H1 (cell line): Measurements from ENCODE around the gene CHD6. TPM values are rescaled to one million over a fixed set of nuclear protein-coding genes. Genes with fewer than 3 reads are reported as not detected.

Experiments used
- CTCF ChIA-PET: fragments of 300-600 bp; sonication (Branson Sonifier 250); formaldehyde crosslinking; loops from one replicate; lab custom pipeline; 2021; ENCODE audit not compliant: partially characterized antibody; lab: Charles Lee
- POLR2A ChIA-PET: fragments of 300-600 bp; sonication (Branson Sonifier 250); formaldehyde crosslinking; loops from one replicate; lab custom pipeline; 2021; ENCODE audit warnings: inconsistent platforms; ENCODE audit not compliant: partially characterized antibody; lab: Charles Lee
- DNase-seq, 2 experiments: peaks; one replicate each; pipeline versions ENCODE4 v3.0.0 to v3.0.0-alpha.2; 2010 to 2022; ENCODE audit warnings: low spot score in 2 of 2, low read depth in 1 of 2, mixed read lengths in 1 of 2
- FAIRE-seq: peaks from 2 replicates; lab custom pipeline; 2011; peaks lifted over from hg19 to GRCh38; lab: Jason Lieb, UNC
- H2AFZ ChIP-seq: 2 replicates; pipeline ENCODE4 v1.8.1; 2012; ENCODE audit warnings: low read length, inconsistent platforms
- H2AK5ac ChIP-seq: 2 replicates; pipeline ENCODE4 v1.6.1; 2013; ENCODE audit warnings: low read depth, low read length
- H2BK120ac ChIP-seq: replicated peaks from 2 replicates; pipeline ENCODE3; 2013; ENCODE audit warnings: low read depth, low read length, inconsistent platforms
- H2BK12ac ChIP-seq: 2 replicates; pipeline ENCODE4 v1.6.1; 2013; ENCODE audit warnings: low read depth, low read length
- H2BK15ac ChIP-seq: 2 replicates; pipeline ENCODE4 v1.6.1; 2013; ENCODE audit warnings: low read length
- H2BK20ac ChIP-seq: 2 replicates; pipeline ENCODE4 v1.6.1; 2013; ENCODE audit warnings: low read length
- H2BK5ac ChIP-seq: 2 replicates; pipeline ENCODE4 v1.6.1; 2013; ENCODE audit warnings: low read depth, low read length
- H3K14ac ChIP-seq: 2 replicates; pipeline ENCODE4 v1.6.1; 2013; ENCODE audit warnings: inconsistent platforms; ENCODE audit not compliant: insufficient read length
- H3K18ac ChIP-seq: 2 replicates; pipeline ENCODE4 v1.6.1; 2013; ENCODE audit warnings: low read length; ENCODE audit errors: extremely low read depth
- H3K23ac ChIP-seq: 2 replicates; pipeline ENCODE4 v1.6.1; 2013; ENCODE audit warnings: inconsistent platforms; ENCODE audit not compliant: insufficient read length
- H3K23me2 ChIP-seq: 2 replicates; pipeline ENCODE4 v1.6.1; 2013; ENCODE audit warnings: low read depth, low read length
- H3K27ac ChIP-seq: 2 replicates; pipeline ENCODE4 v1.6.1; 2011; ENCODE audit warnings: low read depth, low read length, inconsistent platforms
- H3K27me3 ChIP-seq, 4 experiments: replicated peaks in 1 of 4; 1 replicate in 1 of 4; 2 replicates in 3 of 4; pipeline versions ENCODE4 v1.6.1 to v1.8.1; 2011 to 2013; ENCODE audit warnings: low read length in 3 of 4, mild to moderate bottlenecking in 3 of 4, inconsistent platforms in 2 of 4, mixed read lengths in 2 of 4, moderate library complexity in 1 of 4; ENCODE audit not compliant: control insufficient read depth in 3 of 4, insufficient read depth in 3 of 4; ENCODE audit errors: extremely low read depth in 1 of 4
- H3K36me3 ChIP-seq, 4 experiments: 2 replicates each; pipeline versions ENCODE4 v1.6.1 to v1.8.1; 2011 to 2013; ENCODE audit warnings: mild to moderate bottlenecking in 4 of 4, low read length in 3 of 4, moderate library complexity in 2 of 4, control low read depth in 1 of 4, inconsistent platforms in 1 of 4; ENCODE audit not compliant: insufficient read depth in 4 of 4, control insufficient read depth in 2 of 4
- H3K4ac ChIP-seq: replicated peaks from 2 replicates; pipeline ENCODE3; 2013; ENCODE audit warnings: low read length, low read depth, mixed read lengths, inconsistent platforms; ENCODE audit not compliant: insufficient read length
- H3K4me1 ChIP-seq, 4 experiments: replicated peaks in 1 of 4; 1 replicate in 1 of 4; 2 replicates in 3 of 4; pipeline versions ENCODE4 v1.6.1 to v1.8.1; 2011 to 2013; ENCODE audit warnings: low read length in 3 of 4, inconsistent platforms in 2 of 4, mixed read lengths in 1 of 4; ENCODE audit not compliant: insufficient read depth in 4 of 4, control insufficient read depth in 3 of 4
- H3K4me2 ChIP-seq, 2 experiments: 2 replicates each; pipeline versions ENCODE4 v1.6.1 to v1.8.1; 2011 to 2013; ENCODE audit warnings: low read depth in 2 of 2, low read length in 2 of 2, control low read depth in 1 of 2, inconsistent platforms in 1 of 2, mild to moderate bottlenecking in 1 of 2; ENCODE audit not compliant: insufficient read depth in 1 of 2
- H3K4me3 ChIP-seq, 4 experiments: fragments of 200-600, 300-600 bp in 1 of 4; sonication (generic), shearing (Covaris generic), sonication (Bioruptor Twin) in 1 of 4; 2 replicates each; pipeline versions ENCODE4 v1.5.1 to v1.8.1; 2011 to 2016; ENCODE audit warnings: low read length in 4 of 4, low read depth in 3 of 4, control low read depth in 2 of 4, inconsistent platforms in 2 of 4, mild to moderate bottlenecking in 2 of 4, mixed read lengths in 1 of 4, moderate library complexity in 1 of 4; ENCODE audit not compliant: insufficient read depth in 2 of 4; ENCODE audit errors: extremely low read depth in 1 of 4
- H3K56ac ChIP-seq: replicated peaks from 2 replicates; pipeline ENCODE3; 2013; ENCODE audit warnings: low read depth, mild to moderate bottlenecking, mixed read lengths, low read length, inconsistent platforms; ENCODE audit not compliant: insufficient read length
- H3K79me1 ChIP-seq: 2 replicates; pipeline ENCODE4 v1.6.1; 2013; ENCODE audit warnings: low read depth, low read length, control low read depth
- H3K79me2 ChIP-seq, 2 experiments: 2 replicates each; pipeline versions ENCODE4 v1.6.1 to v1.8.1; 2012 to 2013; ENCODE audit warnings: low read length in 2 of 2, mild to moderate bottlenecking in 2 of 2, inconsistent platforms in 1 of 2; ENCODE audit not compliant: insufficient read depth in 2 of 2, control insufficient read depth in 1 of 2
- H3K9ac ChIP-seq, 4 experiments: replicated peaks in 1 of 4; 1 replicate in 1 of 4; 2 replicates in 3 of 4; pipeline versions ENCODE4 v1.6.1 to v1.8.1; 2011 to 2013; ENCODE audit warnings: low read depth in 3 of 4, low read length in 3 of 4, control low read depth in 2 of 4, mild to moderate bottlenecking in 2 of 4, moderate library complexity in 2 of 4, inconsistent platforms in 1 of 4; ENCODE audit errors: extremely low read depth in 1 of 4
- H3K9me3 ChIP-seq, 2 experiments: 2 replicates each; pipeline versions ENCODE4 v1.6.1 to v1.8.1; 2012 to 2013; ENCODE audit warnings: mild to moderate bottlenecking in 2 of 2, moderate library complexity in 2 of 2, control low read depth in 1 of 2, inconsistent platforms in 1 of 2, low read depth in 1 of 2, low read length in 1 of 2, mixed read lengths in 1 of 2; ENCODE audit not compliant: insufficient read depth in 2 of 2
- H4K20me1 ChIP-seq, 2 experiments: replicated peaks in 1 of 2; 2 replicates each; pipeline versions ENCODE3 to v1.8.1; 2011 to 2013; ENCODE audit warnings: inconsistent platforms in 2 of 2, low read length in 2 of 2, mild to moderate bottlenecking in 1 of 2; ENCODE audit not compliant: insufficient read depth in 2 of 2, control insufficient read depth in 1 of 2
- H4K5ac ChIP-seq: 2 replicates; pipeline ENCODE4 v1.6.1; 2013; ENCODE audit warnings: low read length, low read depth, mixed read lengths, inconsistent platforms; ENCODE audit not compliant: insufficient read length
- H4K8ac ChIP-seq: 2 replicates; pipeline ENCODE4 v1.8.0; 2013; ENCODE audit warnings: mild to moderate bottlenecking, moderate library complexity, low read length, inconsistent platforms; ENCODE audit not compliant: insufficient read depth; ENCODE audit errors: extremely low read depth
- H4K91ac ChIP-seq: replicated peaks from 2 replicates; pipeline ENCODE3; 2013; ENCODE audit warnings: low read length, mixed read lengths, inconsistent platforms; ENCODE audit not compliant: insufficient read length
- ASH2L ChIP-seq: fragments of 200-600, 300-600 bp; sonication (generic); IDR thresholded peaks from one replicate; pipeline ENCODE4 v1.7.1; 2017; ENCODE audit warnings: low read length
- EZH2 ChIP-seq: fragments of 200-600 bp; sonication (generic); IDR thresholded peaks from 2 replicates; pipeline ENCODE4 v1.7.1; 2012; ENCODE audit warnings: low read depth, mild to moderate bottlenecking, moderate library complexity, low read length, inconsistent platforms; ENCODE audit not compliant: severe bottlenecking
- FOSL1 ChIP-seq: IDR thresholded peaks from 2 replicates; pipeline ENCODE4 v1.6.1; 2011; ENCODE audit warnings: mild to moderate bottlenecking, low read depth, low read length, moderate library complexity; ENCODE audit not compliant: insufficient read depth
- KDM4A ChIP-seq: IDR thresholded peaks from one replicate; pipeline ENCODE4 v1.7.1; 2012; ENCODE audit warnings: low read depth, mild to moderate bottlenecking, moderate library complexity, low read length, inconsistent platforms; ENCODE audit not compliant: severe bottlenecking
- MAFK ChIP-seq: IDR thresholded peaks from 2 replicates; pipeline ENCODE4 v1.6.1; 2012; ENCODE audit warnings: low read depth, mild to moderate bottlenecking, improper control_type of control experiment, low read length
- WGBS, 2 experiments: shearing (Covaris generic) in 1 of 2; methylation state at CpG; one replicate each; pipeline versions ENCODE4 v1.1.6 to v1.1.7; 2013 to 2015; ENCODE audit warnings: low lambda C conversion rate in 2 of 2, mixed read lengths in 2 of 2, inconsistent platforms in 1 of 2, low coverage in 1 of 2, missing lambda C conversion rate in 1 of 2; ENCODE audit not compliant: insufficient replicate concordance in 2 of 2, insufficient coverage in 1 of 2, insufficient read length in 1 of 2; ENCODE audit errors: extremely low coverage in 1 of 2, missing lambda C conversion rate in 1 of 2; 5-methylcytosine and 5-hydroxymethylcytosine counted together
- polyA plus RNA-seq, 7 experiments: library from polyadenylated mRNA; depleted of rRNA in 3 of 7; stranded (reverse) in 5 of 7; unstranded in 2 of 7; fragments of >200 nt in 5 of 7; fragments of 200-250 nt in 2 of 7; gene quantifications; 1 replicate in 5 of 7; 2 replicates in 1 of 7; 4 replicates in 1 of 7; pipeline versions ENCODE4 v1.2.1 to v1.2.3, GENCODE V29; 2011 to 2013; ENCODE audit warnings: missing spikeins in 2 of 7, mixed read lengths in 2 of 7
- total RNA-seq: library from RNA; stranded (reverse); fragmentation: NEBNext Ultra II Directional; extraction: Animal tissue kit (Norgen Biotek cat#: 25700); gene quantifications from 2 replicates; pipeline ENCODE4 v1.2.1, GENCODE V29; 2021
- TF ChIP-seq, protein P1 (sequence below): IDR thresholded peaks from 2 replicates; pipeline ENCODE4 v1.6.1; 2011; ENCODE audit warnings: low read length, improper control_type of control experiment
- TF ChIP-seq, protein P2 (sequence below): IDR thresholded peaks from 2 replicates; pipeline ENCODE4 v1.6.1; 2012; ENCODE audit warnings: inconsistent platforms

The CHD6 gene
- total and polyA plus RNA-seq, 2 of the 8 experiments (the other 6 are each of a cell fraction or from before 2014, with no cell fraction given) = 11.1 to 62.9 TPM

DNA sequence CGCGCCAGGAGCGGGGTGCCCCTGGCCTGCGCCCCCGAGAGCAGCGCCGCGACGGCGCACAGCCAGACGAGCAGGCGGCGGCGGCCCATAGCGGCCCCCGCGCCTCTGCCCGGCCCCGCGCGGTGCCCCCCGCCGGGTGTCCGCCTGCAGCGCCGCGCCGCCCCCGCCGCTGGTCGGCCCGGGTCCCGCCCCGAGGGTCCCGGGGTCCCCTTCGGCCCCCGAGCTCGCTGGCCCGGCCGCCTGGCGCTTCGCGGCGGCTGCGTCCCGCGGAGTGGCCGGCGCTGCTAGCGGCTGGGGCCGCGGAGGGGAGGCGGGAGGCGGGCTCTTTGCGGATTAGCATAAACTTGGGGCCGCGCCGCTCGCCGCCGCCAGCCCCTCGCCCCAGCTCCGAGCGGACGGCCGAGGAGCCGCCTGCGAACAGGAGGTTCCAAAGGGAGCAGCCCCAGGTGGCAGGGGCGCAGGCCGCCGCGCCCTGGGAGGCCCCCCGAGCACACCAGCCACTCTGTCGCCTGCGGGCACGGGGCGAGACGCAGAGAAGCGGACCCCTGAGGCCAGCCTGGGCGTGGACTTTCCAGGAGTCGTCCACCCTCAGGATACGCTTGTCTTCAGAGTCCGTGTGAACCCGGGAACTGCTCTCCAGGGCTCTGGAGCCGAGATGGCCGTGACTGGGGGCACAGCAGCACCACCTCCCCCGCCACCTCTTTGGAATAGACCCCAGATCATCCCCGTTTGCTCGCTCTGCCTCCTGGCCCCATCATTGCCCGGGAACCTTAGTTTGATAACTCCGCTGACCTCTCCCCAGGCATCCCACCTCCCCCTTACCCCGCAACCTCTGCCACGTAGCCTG lies 251.4 kb downstream of the CHD6 start, which contains the start of gene EMILIN3:
Gene EMILIN3 (minus strand): TSS at position 273 of the 847 bp plus-strand sequence. CDS start 184 bp downstream, at position 89.
- peak within 1 kb of the TSS; percentile 63 to 98 for H3K4me2 ChIP-seq
- peaks cover 2 to 8% of the 10 kb centered on the region in 2 experiments for H4K20me1 ChIP-seq
- H2AK5ac ChIP-seq = no peak within 1 kb of the TSS
- H3K14ac ChIP-seq = no peak within 1 kb of the TSS
- FAIRE-seq = no peak
- TF ChIP-seq FOSL1 = no peak
- TF ChIP-seq MAFK = no peak
- TF ChIP-seq EZH2 = peak; percentile 49
- TF ChIP-seq, protein P1, sequence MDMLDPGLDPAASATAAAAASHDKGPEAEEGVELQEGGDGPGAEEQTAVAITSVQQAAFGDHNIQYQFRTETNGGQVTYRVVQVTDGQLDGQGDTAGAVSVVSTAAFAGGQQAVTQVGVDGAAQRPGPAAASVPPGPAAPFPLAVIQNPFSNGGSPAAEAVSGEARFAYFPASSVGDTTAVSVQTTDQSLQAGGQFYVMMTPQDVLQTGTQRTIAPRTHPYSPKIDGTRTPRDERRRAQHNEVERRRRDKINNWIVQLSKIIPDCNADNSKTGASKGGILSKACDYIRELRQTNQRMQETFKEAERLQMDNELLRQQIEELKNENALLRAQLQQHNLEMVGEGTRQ = no peak
- peak; percentile 37 for TF ChIP-seq ASH2L
- TF ChIP-seq, protein P2, sequence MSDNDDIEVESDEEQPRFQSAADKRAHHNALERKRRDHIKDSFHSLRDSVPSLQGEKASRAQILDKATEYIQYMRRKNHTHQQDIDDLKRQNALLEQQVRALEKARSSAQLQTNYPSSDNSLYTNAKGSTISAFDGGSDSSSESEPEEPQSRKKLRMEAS = no peak
- peak; percentile 80 for TF ChIP-seq KDM4A
- no peak within 1 kb of the TSS for H3K23ac ChIP-seq
- H2AFZ ChIP-seq = no peak within 1 kb of the TSS; the same call in 1 of the 2 replicates
- H4K5ac ChIP-seq = no peak within 1 kb of the TSS
- peak within 1 kb of the TSS; percentile 95; the same call in 1 of the 2 replicates for H2BK15ac ChIP-seq
- H3K4me3 ChIP-seq = peak within 1 kb of the TSS; percentile 36 to 72 (median 70)
- peak in 1 of 2 experiments; percentile 69 for DNase-seq
- CTCF ChIA-PET = interaction anchor here (0.9 to 1.7 kb wide), 6 partner anchors 10 to 208 kb away, joined by 3 to 6 read pairs (median 4); no protein-coding TSS in a partner anchor
- H2BK5ac ChIP-seq = no peak within 1 kb of the TSS
- H3K18ac ChIP-seq = peak within 1 kb of the TSS; percentile 32; the same call in 1 of the 2 replicates
- H3K9ac ChIP-seq = peak within 1 kb of the TSS in 2 of 4 experiments; percentile 24 to 68; a peak in 3 of 7 replicates
- H3K23me2 ChIP-seq = peaks cover 7% of the 10 kb centered on the region; the same call in 1 of the 2 replicates
- peak within 1 kb of the TSS; percentile 43; the same call in 1 of the 2 replicates for H4K8ac ChIP-seq
- WGBS, 2 experiments = 6% methylated on average over 40 of the region's 93 CpGs; no CpG with 5 or more reads in 1 of the 2 experiments
- no peaks in the 10 kb centered on the region for H3K36me3 ChIP-seq
- H3K9me3 ChIP-seq = peaks cover 8 to 9% of the 10 kb centered on the region in 2 experiments; a peak in 3 of 4 replicates
- no peaks in the 10 kb centered on the region for H3K79me2 ChIP-seq
- H3K56ac ChIP-seq = no peak within 1 kb of the TSS
- H4K91ac ChIP-seq = no peak within 1 kb of the TSS
- no peak within 1 kb of the TSS for H2BK20ac ChIP-seq
- H3K27ac ChIP-seq = no peak within 1 kb of the TSS
- peaks cover 0 to 2% (median 0%) of the 10 kb centered on the region in 4 experiments; a peak in 3 of 7 replicates for H3K4me1 ChIP-seq
- no peak within 1 kb of the TSS for H3K4ac ChIP-seq
- peaks cover 18 to 40% (median 36%) of the 10 kb centered on the region in 4 experiments for H3K27me3 ChIP-seq
- H3K79me1 ChIP-seq = no peaks in the 10 kb centered on the region
- peak within 1 kb of the TSS; percentile 80; the same call in 1 of the 2 replicates for H2BK12ac ChIP-seq
- POLR2A ChIA-PET = interaction anchor here (1.2 kb wide), 1 partner anchor 21 kb away, joined by 3 read pairs; no protein-coding TSS in a partner anchor
- no peak within 1 kb of the TSS for H2BK120ac ChIP-seq
